Fibroblast of lung (primary cell): Measurements from ENCODE around the gene ANO2. TPM values are rescaled to one million over a fixed set of nuclear protein-coding genes. Genes with fewer than 3 reads are reported as not detected.

Experiments used
- DNase-seq, 2 donors: peaks; one replicate each; pipeline versions ENCODE4 v3.0.0 to v3.0.0-alpha.2; 2010; ENCODE audit warnings: low read depth in 2 of 2
- H2AFZ ChIP-seq: 2 replicates; pipeline ENCODE4 v1.5.1; 2012; ENCODE audit warnings: low read length, control low read depth, inconsistent platforms
- H3K27ac ChIP-seq: 2 replicates; pipeline ENCODE4 v1.5.1; 2011; ENCODE audit warnings: low read length, control low read depth; ENCODE audit not compliant: insufficient read depth
- H3K27me3 ChIP-seq: 2 replicates; pipeline ENCODE4 v1.5.1; 2011; ENCODE audit warnings: mild to moderate bottlenecking, low read length; ENCODE audit not compliant: control insufficient read depth, insufficient read depth
- H3K36me3 ChIP-seq: 2 replicates; pipeline ENCODE4 v1.5.1; 2011; ENCODE audit warnings: low read length; ENCODE audit not compliant: control insufficient read depth, insufficient read depth
- H3K4me1 ChIP-seq: 2 replicates; pipeline ENCODE4 v1.5.1; 2011; ENCODE audit warnings: low read length; ENCODE audit not compliant: control insufficient read depth, insufficient read depth; ENCODE audit errors: extremely low read depth
- H3K4me2 ChIP-seq: 2 replicates; pipeline ENCODE4 v1.5.1; 2011; ENCODE audit warnings: low read length, control low read depth; ENCODE audit not compliant: insufficient read depth; ENCODE audit errors: extremely low read depth
- H3K4me3 ChIP-seq, 4 experiments: fragments of 200-600 bp in 1 of 4; sonication (generic) in 1 of 4; replicated peaks in 1 of 4; 2 replicates each; pipeline ENCODE4 v1.5.1; 2011 to 2016; ENCODE audit warnings: low read length in 4 of 4, low read depth in 3 of 4, mild to moderate bottlenecking in 3 of 4, control low read depth in 2 of 4, inconsistent platforms in 1 of 4, mixed read lengths in 1 of 4; ENCODE audit not compliant: insufficient read depth in 1 of 4; ENCODE audit errors: control extremely low read depth in 1 of 4
- H3K79me2 ChIP-seq: 2 replicates; pipeline ENCODE4 v1.5.1; 2012; ENCODE audit warnings: mild to moderate bottlenecking, low read length, inconsistent platforms; ENCODE audit not compliant: control insufficient read depth, insufficient read depth
- H3K9ac ChIP-seq: 2 replicates; pipeline ENCODE4 v1.5.1; 2011; ENCODE audit warnings: mild to moderate bottlenecking, low read length, control low read depth; ENCODE audit not compliant: insufficient read depth
- H3K9me3 ChIP-seq: 2 replicates; pipeline ENCODE4 v1.5.1; 2012; ENCODE audit warnings: low read depth, low read length; ENCODE audit not compliant: control insufficient read depth, insufficient read depth
- H4K20me1 ChIP-seq: 2 replicates; pipeline ENCODE4 v1.5.1; 2011; ENCODE audit warnings: low read length; ENCODE audit not compliant: control insufficient read depth, insufficient read depth; ENCODE audit errors: extremely low read depth
- CTCF ChIP-seq, 2 donors: IDR thresholded peaks in 1 of 2; conservative IDR thresholded peaks in 1 of 2; 1 replicate in 1 of 2; 2 replicates in 1 of 2; pipeline ENCODE4 v1.5.1; 2011 to 2012; ENCODE audit warnings: low read length in 2 of 2, control low read depth in 1 of 2, inconsistent platforms in 1 of 2, low read depth in 1 of 2, mild to moderate bottlenecking in 1 of 2
- EZH2 ChIP-seq: IDR thresholded peaks from 2 replicates; pipeline ENCODE4 v1.5.1; 2012; ENCODE audit warnings: low read length, control low read depth, mild to moderate bottlenecking; ENCODE audit errors: missing control alignments
- polyA plus RNA-seq, 2 donors: library from polyadenylated mRNA; depleted of rRNA in 1 of 2; stranded (reverse) in 1 of 2; unstranded in 1 of 2; fragments of >200 nt; gene quantifications; 2 replicates each; pipeline ENCODE4 v1.2.1, GENCODE V29; 2011 to 2012; ENCODE audit warnings: missing spikeins in 1 of 2
- total RNA-seq: library from RNA; depleted of rRNA; stranded (reverse); fragments of >200 nt; gene quantifications from 2 replicates; pipeline ENCODE4 v1.2.1, GENCODE V29; 2014

ANO2 gene
- total and polyA plus RNA-seq, 2 donors (not counting 1 experiment from before 2014, with no cell fraction given) = 0.15 to 0.17 TPM

- H2AFZ ChIP-seq = no peak overlapping the region
- no peaks in the 10 kb centered on the region for H3K9me3 ChIP-seq
- H3K27me3 ChIP-seq = peaks cover 5% of the 10 kb centered on the region
- no peaks in the 10 kb centered on the region for H4K20me1 ChIP-seq
- no peak overlapping the region for H3K27ac ChIP-seq
- H3K4me2 ChIP-seq = no peak overlapping the region
- no peak for DNase-seq
- TF ChIP-seq CTCF (conservative IDR thresholded peaks at IDR 0.05 in 1 of 2, IDR thresholded peaks at IDR 0.05 in 1 of 2; ENCODE audit: low read depth in 1 of 2, low read length in 2 of 2) (no peak), EZH2 (no peak)
- H3K4me3 ChIP-seq = no peak overlapping the region
- no peaks in the 10 kb centered on the region for H3K36me3 ChIP-seq
- no peaks in the 10 kb centered on the region for H3K4me1 ChIP-seq
- H3K79me2 ChIP-seq = no peaks in the 10 kb centered on the region
- no peak overlapping the region for H3K9ac ChIP-seq
Observed at GRCh38 chr12:5723711-5724252, 221.3 kb downstream of the ANO2 start.

GRCh38 chr12:5723071-5723470, 222.0 kb downstream of the ANO2 start:
- H3K27ac ChIP-seq = no peak overlapping the region
- H3K36me3 ChIP-seq = no peaks in the 10 kb centered on the region
- peaks cover 5% of the 10 kb centered on the region for H3K27me3 ChIP-seq
- H3K79me2 ChIP-seq = no peaks in the 10 kb centered on the region
- DNase-seq = no peak
- no peak overlapping the region for H2AFZ ChIP-seq
- no peaks in the 10 kb centered on the region for H3K9me3 ChIP-seq
- H3K4me3 ChIP-seq = no peak overlapping the region
- H3K4me2 ChIP-seq = no peak overlapping the region
- H4K20me1 ChIP-seq = no peaks in the 10 kb centered on the region
- TF ChIP-seq EZH2 (no peak), CTCF (conservative IDR thresholded peaks at IDR 0.05 in 1 of 2, IDR thresholded peaks at IDR 0.05 in 1 of 2; ENCODE audit: low read depth in 1 of 2, low read length in 2 of 2) (no peak)
- H3K4me1 ChIP-seq = no peaks in the 10 kb centered on the region
- H3K9ac ChIP-seq = no peak overlapping the region

- Histone ChIP-seq H3K79me2 (no peaks in the 10 kb centered on the region), H3K4me3 (no peak overlapping the region), H4K20me1 (no peaks in the 10 kb centered on the region), H3K27ac (no peak overlapping the region), H3K9me3 (no peaks in the 10 kb centered on the region), H3K4me1 (no peaks in the 10 kb centered on the region), H3K9ac (no peak overlapping the region), H2AFZ (no peak overlapping the region), H3K4me2 (no peak overlapping the region), H3K27me3 (peaks cover 5% of the 10 kb centered on the region), H3K36me3 (no peaks in the 10 kb centered on the region)
- TF ChIP-seq CTCF (conservative IDR thresholded peaks at IDR 0.05 in 1 of 2, IDR thresholded peaks at IDR 0.05 in 1 of 2; ENCODE audit: low read depth in 1 of 2, low read length in 2 of 2) (no peak), EZH2 (no peak)
- no peak for DNase-seq
Observed at GRCh38 chr12:5720381-5721005, 224.6 kb downstream of the ANO2 start.
